Sigmoid colon (tissue), 3 donors: ENCODE data around the gene PPP2CA.

Source experiments
- POLR2A ChIP-seq, 2 donors: fragments of 450-650 bp; IDR thresholded peaks; one replicate each; pipeline ENCODE4 v1.6.1; 2016; ENCODE audit warnings: antibody characterized with exemption in 2 of 2, mild to moderate bottlenecking in 2 of 2, moderate library complexity in 2 of 2
- TF ChIP-seq, protein P1 (sequence below), 4 experiments: fragments of 450-650 bp in 3 of 4; fragments of 200-600 bp in 1 of 4; IDR thresholded peaks; one replicate each; pipeline ENCODE4 v1.5.1; 2016 to 2019; ENCODE audit warnings: antibody characterized with exemption in 4 of 4, mild to moderate bottlenecking in 3 of 4, moderate library complexity in 2 of 4

DNA sequence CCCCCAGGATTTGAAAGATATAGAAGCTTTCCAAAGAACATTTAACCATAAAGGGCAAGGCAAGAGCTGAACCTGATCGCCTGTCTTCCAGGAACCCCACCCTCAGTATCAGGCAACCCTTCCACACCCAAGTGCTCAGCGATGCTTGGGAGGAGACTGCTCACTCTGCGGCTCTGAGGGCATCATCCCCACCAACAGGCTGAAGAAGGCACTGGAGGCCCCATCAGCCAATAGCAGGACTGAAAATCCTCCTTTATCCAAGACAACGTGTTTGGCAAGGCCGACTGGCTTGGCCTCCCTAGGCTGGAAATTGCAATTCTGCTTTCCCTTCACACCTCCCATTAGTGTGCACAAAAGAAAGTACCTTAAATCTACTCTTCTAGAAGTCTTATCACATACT, 1.4 kb upstream of the PPP2CA start:
- TF ChIP-seq, protein P1, sequence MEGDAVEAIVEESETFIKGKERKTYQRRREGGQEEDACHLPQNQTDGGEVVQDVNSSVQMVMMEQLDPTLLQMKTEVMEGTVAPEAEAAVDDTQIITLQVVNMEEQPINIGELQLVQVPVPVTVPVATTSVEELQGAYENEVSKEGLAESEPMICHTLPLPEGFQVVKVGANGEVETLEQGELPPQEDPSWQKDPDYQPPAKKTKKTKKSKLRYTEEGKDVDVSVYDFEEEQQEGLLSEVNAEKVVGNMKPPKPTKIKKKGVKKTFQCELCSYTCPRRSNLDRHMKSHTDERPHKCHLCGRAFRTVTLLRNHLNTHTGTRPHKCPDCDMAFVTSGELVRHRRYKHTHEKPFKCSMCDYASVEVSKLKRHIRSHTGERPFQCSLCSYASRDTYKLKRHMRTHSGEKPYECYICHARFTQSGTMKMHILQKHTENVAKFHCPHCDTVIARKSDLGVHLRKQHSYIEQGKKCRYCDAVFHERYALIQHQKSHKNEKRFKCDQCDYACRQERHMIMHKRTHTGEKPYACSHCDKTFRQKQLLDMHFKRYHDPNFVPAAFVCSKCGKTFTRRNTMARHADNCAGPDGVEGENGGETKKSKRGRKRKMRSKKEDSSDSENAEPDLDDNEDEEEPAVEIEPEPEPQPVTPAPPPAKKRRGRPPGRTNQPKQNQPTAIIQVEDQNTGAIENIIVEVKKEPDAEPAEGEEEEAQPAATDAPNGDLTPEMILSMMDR (IDR thresholded peaks at IDR 0.05), result no peak
- no peak for TF ChIP-seq POLR2A (IDR thresholded peaks at IDR 0.05)
